HG02884 (cell line): Measurements from ENCODE around the gene GMFB.
A peak's percentile ranks its signal among the peaks of the same experiment; 100 is the strongest.

Source experiments
- ATAC-seq: cut with Tn5 transposase; IDR thresholded peaks from one replicate; pipeline ENCODE4 v1.9.1; 2021; ENCODE audit warnings: mild to moderate bottlenecking, moderate library complexity; ENCODE audit not compliant: unreplicated experiment

Gene GMFB

DNA sequence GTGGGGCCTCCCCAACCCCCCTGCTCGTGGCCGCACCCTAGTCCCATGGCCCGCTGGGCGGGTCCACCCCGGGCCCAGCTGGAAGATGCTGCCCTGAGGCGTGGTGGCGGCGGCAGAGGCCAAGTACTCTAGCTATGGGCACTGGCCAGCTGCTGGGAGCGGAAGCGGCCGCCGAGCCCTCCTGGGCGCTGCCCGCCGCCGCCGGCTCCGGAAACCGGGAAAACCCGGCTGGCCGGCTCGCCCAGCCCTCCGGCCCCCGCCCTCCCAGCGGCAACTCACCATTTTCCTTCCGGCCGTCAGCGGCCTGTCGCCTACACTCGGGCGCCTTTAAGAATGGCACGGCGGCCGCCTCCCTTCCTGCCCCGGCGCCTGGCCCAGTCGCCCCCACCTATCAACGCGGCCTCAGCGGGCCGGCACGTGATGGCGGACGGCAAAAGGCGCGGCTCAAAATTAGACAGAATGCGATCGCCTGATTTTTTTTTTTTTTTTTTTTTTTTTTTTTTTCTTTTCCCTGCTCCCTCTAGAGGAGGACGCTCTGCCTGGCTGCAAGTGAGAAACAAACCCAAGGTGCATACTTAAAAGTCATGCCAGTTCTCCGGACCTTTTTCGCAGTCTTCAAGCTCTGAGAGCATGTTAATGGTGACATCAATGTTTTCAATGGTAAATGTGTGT lies at the start of gene GMFB:
TSS of gene GMFB (minus strand) at position 335 of the 672 bp plus-strand sequence. CDS start at position 282, 53 bp downstream.
- ATAC-seq: peak; percentile 85

DNA sequence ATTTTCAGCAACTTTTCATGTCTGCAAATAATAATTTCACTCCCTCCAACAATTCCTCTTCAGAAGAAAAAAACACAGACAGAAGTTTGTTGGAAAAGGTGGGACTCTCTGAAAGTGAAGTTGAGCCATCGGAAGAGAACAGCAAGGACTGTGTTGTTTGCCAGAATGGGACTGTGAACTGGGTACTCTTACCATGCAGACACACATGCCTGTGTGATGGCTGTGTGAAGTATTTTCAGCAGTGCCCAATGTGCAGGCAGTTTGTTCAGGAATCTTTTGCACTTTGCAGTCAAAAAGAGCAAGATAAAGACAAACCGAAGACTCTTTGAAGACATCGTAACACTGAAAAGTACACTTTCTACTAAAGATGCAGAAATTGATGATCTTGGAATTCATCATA lies 49.3 kb upstream of the GMFB start:
- ATAC-seq: no peak

DNA sequence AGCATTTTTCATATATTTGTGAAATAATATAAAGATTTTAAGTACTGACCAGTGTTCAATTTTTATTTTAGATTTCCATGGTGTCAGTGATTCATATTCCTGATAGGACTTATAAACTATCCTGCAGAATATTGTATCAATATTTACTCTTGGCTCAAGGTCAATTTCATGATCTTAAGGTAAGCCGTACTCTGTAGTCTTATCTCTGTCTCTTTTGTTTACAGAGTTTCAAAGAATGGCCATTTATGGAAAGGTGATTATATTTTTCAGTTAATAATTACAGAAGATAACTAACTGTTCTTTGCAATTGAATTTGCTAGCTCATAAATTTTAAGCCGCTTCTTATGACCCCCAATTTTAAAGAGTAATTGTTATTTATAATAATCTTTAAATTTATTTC lies 48.9 kb upstream of the GMFB start:
- ATAC-seq: no peak

GRCh38 chr14:54535646-54536045 lies 46.9 kb upstream of the GMFB start:
- ATAC-seq: no peak

DNA sequence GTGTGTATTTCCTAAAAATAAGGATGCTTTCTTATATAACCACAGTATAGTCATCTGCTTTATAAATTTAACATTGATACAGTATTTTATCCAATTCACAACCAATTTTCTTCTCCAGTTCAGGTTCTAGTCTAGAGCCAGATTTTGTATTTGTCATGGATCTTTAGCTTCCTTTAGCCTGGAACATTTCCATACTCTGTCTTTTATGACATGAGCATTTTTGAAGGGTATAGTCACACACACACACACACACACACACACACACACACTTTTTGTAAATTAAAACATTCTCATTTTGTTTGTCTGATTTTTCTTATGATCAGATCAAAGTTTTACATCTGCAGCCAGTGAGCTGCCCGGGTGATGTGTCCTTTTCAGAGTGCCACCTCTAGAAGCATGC lies 46.3 kb upstream of the GMFB start:
- ATAC-seq: no peak

- ATAC-seq: peak; percentile 10
Observed at GRCh38 chr14:54533100-54533499, 44.3 kb upstream of the GMFB start.

- peak; percentile 97 for ATAC-seq
Observed at GRCh38 chr14:54532111-54533012, 43.6 kb upstream of the GMFB start.

DNA sequence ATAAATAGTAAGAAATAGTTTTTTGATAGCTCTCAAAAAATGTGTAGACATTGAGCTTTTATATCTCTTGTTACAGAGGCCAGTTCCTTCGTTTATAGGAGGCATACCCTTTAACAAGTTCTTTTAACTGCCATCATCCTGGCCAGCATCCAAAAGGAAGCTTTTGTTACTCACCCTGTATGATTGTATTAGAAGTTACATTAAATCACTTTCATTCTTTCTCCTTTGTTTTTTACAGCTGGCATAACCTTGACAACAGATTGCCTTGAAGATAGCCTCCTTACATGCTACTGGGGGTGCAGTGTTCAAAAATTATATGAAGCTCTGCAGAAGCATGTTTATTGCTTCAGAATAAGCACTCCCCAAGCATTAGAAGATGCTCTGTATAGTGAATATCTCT lies 41.0 kb upstream of the GMFB start:
- no peak for ATAC-seq

DNA sequence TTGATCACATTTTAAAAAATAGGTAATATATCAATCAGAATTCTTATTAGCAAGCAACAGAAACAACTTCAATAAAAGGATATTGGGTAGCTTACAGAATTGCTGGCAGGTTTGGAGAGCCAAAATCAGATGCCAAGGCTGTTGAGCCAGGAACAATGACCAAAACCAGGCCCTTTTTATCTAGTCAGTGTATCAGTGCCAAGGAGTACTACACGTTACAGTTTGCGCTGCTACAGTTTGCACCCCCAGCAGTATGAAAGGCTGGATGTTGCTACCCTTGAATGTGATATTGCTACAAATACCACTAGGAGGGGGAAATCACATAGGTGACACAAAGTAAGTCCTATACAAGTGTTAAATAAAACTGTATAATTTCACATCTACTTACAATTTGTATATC lies 40.2 kb upstream of the GMFB start:
- no peak for ATAC-seq

GRCh38 chr14:54524410-54524809 lies 35.6 kb upstream of the GMFB start:
- no peak for ATAC-seq

GRCh38 chr14:54516709-54517108 lies 27.9 kb upstream of the GMFB start:
- ATAC-seq: no peak

GRCh38 chr14:54515670-54516069 lies 26.9 kb upstream of the GMFB start:
- ATAC-seq: no peak

DNA sequence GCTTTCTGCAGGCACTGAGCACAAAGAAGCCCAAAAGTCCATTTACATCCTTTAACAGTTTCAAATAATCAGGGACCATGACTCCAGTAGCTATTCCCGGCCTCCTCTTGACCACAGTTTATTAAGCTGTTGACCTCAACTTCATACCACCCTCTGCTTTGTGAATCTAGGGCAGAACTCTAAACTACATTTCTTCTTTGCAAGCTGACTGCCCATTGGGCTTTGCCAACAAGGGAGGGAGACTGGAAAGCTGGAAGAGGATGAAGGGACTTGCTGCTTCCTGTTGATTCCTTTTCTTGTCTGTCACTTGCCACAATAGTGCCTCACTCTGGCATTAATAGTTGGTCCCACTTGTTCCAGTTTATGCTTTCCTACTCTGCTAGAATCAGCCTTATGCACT lies 23.6 kb upstream of the GMFB start:
- no peak for ATAC-seq

- peak; percentile 94 for ATAC-seq
Observed at GRCh38 chr14:54509546-54510501, 21.0 kb upstream of the GMFB start, which contains the start of gene CGRRF1. CGRRF1 (plus strand) TSS chr14:54509906; CDS start chr14:54509960, 54 bp downstream.

DNA sequence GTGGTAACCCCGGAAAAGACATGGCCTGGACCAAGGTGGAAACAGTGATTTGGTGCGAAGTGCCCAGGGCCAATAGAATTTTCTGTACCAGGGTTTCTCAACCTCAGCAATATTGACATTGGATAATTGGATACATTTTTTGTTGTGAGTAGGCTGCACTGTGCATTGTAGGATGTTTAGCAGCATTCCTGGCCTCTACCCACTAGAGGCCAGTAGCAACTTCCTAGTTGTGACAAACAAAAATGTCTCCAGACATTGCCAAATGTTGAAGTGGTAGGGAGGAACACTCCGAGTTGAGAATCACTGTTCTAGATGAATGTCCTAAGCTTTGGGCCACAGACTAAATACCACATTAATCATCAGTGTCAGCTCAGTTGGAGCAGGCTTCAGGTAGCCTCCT lies 14.7 kb upstream of the GMFB start:
- ATAC-seq: no peak

- no peak for ATAC-seq
Observed at GRCh38 chr14:54502602-54503001, 13.8 kb upstream of the GMFB start.

DNA sequence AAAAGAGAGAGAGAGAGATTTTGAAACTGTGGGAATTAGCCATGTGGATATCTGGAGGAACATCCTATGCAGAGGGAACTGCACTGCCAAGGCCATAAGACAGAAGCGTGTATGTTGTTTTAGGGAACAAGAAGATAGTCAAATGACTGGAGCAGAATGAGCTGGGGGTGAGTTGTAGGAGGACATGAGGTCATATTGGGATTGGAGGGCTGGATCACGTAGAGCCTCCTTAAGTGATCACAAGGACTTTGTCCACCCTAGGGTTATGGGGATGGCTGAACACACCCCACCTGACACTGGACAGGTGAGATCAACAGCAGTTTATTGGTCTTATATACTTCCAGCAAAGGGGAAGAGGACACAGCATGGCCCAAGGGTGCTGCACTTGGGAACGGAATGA lies 12.7 kb upstream of the GMFB start:
- no peak for ATAC-seq

- ATAC-seq: no peak
Observed at GRCh38 chr14:54500744-54501143, 12.0 kb upstream of the GMFB start.

DNA sequence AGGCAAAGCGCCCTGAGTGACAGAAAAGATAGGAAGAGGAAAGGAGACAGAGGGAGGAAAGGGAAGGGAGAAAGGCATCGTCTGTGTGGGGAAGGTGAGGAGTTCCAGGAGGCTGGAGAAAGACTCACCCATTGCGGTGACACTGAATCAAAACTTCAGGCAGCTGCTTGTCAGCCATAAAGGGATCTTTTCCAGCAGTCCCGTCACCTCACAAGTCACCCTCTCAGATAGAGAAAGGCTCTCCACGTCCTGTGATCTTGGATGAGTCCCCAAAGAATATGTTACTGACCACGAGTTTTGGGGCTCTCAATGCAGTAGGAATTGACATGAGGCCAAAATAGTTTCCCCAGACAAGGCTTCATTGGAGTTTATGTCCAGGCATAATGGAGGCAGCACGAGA lies 9.8 kb upstream of the GMFB start:
- no peak for ATAC-seq

GRCh38 chr14:54498095-54498531 lies 9.3 kb upstream of the GMFB start:
- ATAC-seq: no peak

DNA sequence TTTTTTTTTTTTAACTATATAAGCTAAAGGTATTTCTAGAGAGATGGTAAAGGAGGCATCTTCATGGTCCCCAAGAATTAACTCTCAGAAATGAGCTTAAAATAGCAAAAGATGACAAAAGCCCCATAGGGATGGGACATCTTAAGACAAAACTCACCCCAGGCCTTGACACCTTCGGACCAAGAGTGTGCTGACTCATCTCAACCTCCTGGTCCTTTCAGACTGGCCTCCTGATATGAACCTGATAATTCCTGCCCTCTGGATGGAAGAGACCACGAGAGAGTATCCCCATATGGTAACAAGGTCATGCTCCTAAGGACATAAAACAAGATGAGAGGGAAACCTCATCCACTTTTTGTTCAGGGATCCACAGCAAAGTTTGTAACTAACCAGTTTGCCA lies 8.4 kb upstream of the GMFB start:
- no peak for ATAC-seq
